Measurements from ENCODE around the gene TRMT1. TPM values are rescaled to one million over a fixed set of nuclear protein-coding genes. Genes with fewer than 3 reads are reported as not detected.
A peak's percentile ranks its signal among the peaks of the same experiment; 100 is the strongest.

The TRMT1 gene
- total and polyA plus RNA-seq, 2 of the 8 experiments (the other 6 are each of a cell fraction or from before 2014, with no cell fraction given) = 77.4 to 99.3 TPM

DNA sequence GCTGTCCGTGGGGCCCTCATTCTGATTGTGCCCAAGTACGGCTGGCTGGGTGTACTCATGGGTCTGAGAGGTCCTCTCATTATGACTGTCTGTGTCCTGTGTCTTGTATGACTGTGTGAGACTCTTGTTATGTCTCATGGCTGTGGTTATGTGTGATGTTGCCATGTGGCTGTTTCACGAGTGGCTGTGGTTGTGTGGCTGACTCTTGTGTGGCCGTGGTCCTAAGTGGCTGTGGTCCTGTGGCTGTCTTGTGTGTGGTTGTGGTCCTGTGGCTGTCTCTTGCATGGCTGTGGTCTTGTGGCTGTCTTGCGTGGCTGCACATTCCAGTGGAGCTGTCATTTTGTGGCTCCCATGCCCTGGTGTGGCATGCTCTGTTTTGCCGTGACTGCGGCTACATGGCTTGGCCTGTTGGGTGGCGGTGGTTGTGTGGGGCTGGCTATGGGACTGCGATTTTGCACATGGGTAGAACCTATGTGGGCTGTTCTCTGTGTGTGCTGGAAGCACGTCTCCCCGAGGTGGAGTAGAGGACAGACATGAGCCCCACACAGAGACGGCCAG is 16.4 kb downstream of the TRMT1 start:
- Histone ChIP-seq H3K27me3 (replicated peaks in 1 of 4; ENCODE audit: control insufficient read depth in 3 of 4, extremely low read depth in 1 of 4, insufficient read depth in 3 of 4, low read length in 3 of 4) (peaks cover 31 to 72% (median 61%) of the 10 kb centered on the region in 4 experiments), H2BK120ac (replicated peaks; ENCODE audit: low read depth, low read length) (no peak overlapping the region)

More for the DNA sequence above, 16.4 kb downstream of the TRMT1 start:
- WGBS, 2 experiments (ENCODE audit: extremely low coverage in 1 of 2, insufficient coverage in 1 of 2, insufficient read length in 1 of 2, insufficient replicate concordance in 2 of 2, low coverage in 1 of 2, low lambda C conversion rate in 2 of 2, missing lambda C conversion rate in 1 of 2) = 88% methylated on average over 12 of the region's 12 CpGs; no CpG with 5 or more reads in 1 of the 2 experiments
- Histone ChIP-seq H3K9me3 (ENCODE audit: insufficient read depth in 2 of 2, low read depth in 1 of 2, low read length in 1 of 2) (no peaks in the 10 kb centered on the region), H2AFZ (ENCODE audit: low read length) (no peak overlapping the region), H3K4me1 (replicated peaks in 1 of 4; ENCODE audit: control insufficient read depth in 3 of 4, insufficient read depth in 4 of 4, low read length in 3 of 4) (peaks cover 0 to 28% (median 12%) of the 10 kb centered on the region in 4 experiments; a peak in 5 of 7 replicates), H2BK5ac (ENCODE audit: low read depth, low read length) (0 out of 2 replicates have a peak overlapping the region, but pooled peaks have one; percentile 24), H3K27ac (ENCODE audit: low read depth, low read length) (no peak overlapping the region), H3K79me1 (ENCODE audit: low read depth, low read length) (no peaks in the 10 kb centered on the region), H3K23me2 (ENCODE audit: low read depth, low read length) (peaks cover 8% of the 10 kb centered on the region; the same call in 1 of the 2 replicates), H3K4me3 (ENCODE audit: extremely low read depth in 1 of 4, insufficient read depth in 2 of 4, low read depth in 3 of 4, low read length in 4 of 4) (no peak overlapping the region), H3K4ac (replicated peaks; ENCODE audit: insufficient read length, low read depth, low read length) (no peak overlapping the region), H2AK5ac (ENCODE audit: low read depth, low read length) (peak overlapping the region; percentile 88; the same call in 1 of the 2 replicates), H3K18ac (ENCODE audit: extremely low read depth, low read length) (no peak overlapping the region), H2BK20ac (ENCODE audit: low read length) (peak overlapping the region; percentile 61; the same call in 1 of the 2 replicates), H4K20me1 (replicated peaks in 1 of 2; ENCODE audit: control insufficient read depth in 1 of 2, insufficient read depth in 2 of 2, low read length in 2 of 2) (peaks cover 2 to 16% of the 10 kb centered on the region in 2 experiments), H2BK15ac (ENCODE audit: low read length) (peak overlapping the region; percentile 81; the same call in 1 of the 2 replicates), H3K56ac (replicated peaks; ENCODE audit: insufficient read length, low read depth, low read length) (peak overlapping the region; percentile 10), H3K23ac (ENCODE audit: insufficient read length) (no peak overlapping the region), H3K36me3 (ENCODE audit: control insufficient read depth in 2 of 4, insufficient read depth in 4 of 4, low read length in 3 of 4) (no peaks in the 10 kb centered on the region), H3K14ac (ENCODE audit: insufficient read length) (no peak overlapping the region), H3K4me2 (ENCODE audit: insufficient read depth in 1 of 2, low read depth in 2 of 2, low read length in 2 of 2) (peak overlapping the region in 1 of 2 experiments; percentile 85; a peak in 1 of 4 replicates), H4K8ac (ENCODE audit: extremely low read depth, insufficient read depth, low read length) (no peak overlapping the region), H2BK12ac (ENCODE audit: low read depth, low read length) (peak overlapping the region; percentile 60; the same call in 1 of the 2 replicates), H3K79me2 (ENCODE audit: control insufficient read depth in 1 of 2, insufficient read depth in 2 of 2, low read length in 2 of 2) (no peaks in the 10 kb centered on the region), H3K9ac (replicated peaks in 1 of 4; ENCODE audit: extremely low read depth in 1 of 4, low read depth in 3 of 4, low read length in 3 of 4) (no peak overlapping the region), H4K91ac (replicated peaks; ENCODE audit: insufficient read length, low read length) (peak overlapping the region; percentile 25), H4K5ac (ENCODE audit: insufficient read length, low read depth, low read length) (no peak overlapping the region)
- ChIA-PET POLR2A (ENCODE audit: partially characterized antibody) (interaction anchor here (1.3 to 11.6 kb wide), 5 partner anchors 14 to 115 kb away, joined by 4 to 141 read pairs (median 8); partner anchors contain the start of genes IER2, NACC1, STX10 and TRMT1), CTCF (ENCODE audit: partially characterized antibody) (interaction anchor here (0.7 to 2.9 kb wide), 8 partner anchors 42 to 137 kb away, joined by 3 to 16 read pairs (median 6); no protein-coding TSS in a partner anchor)
- TF ChIP-seq RXRA (IDR thresholded peaks at IDR 0.05; ENCODE audit: insufficient read depth, low read depth, low read length) = no peak
- no peak for TF ChIP-seq TCF12 (IDR thresholded peaks at IDR 0.05; ENCODE audit: low read depth, low read length)
- TF ChIP-seq GABPA (IDR thresholded peaks at IDR 0.05; ENCODE audit: borderline replicate concordance, insufficient read depth, low read length) = no peak
- TF ChIP-seq FOSL1 (IDR thresholded peaks at IDR 0.05; ENCODE audit: insufficient read depth, low read depth, low read length) = peak; percentile 81; the same call in 1 of the 2 replicates
- TF ChIP-seq, protein P1, sequence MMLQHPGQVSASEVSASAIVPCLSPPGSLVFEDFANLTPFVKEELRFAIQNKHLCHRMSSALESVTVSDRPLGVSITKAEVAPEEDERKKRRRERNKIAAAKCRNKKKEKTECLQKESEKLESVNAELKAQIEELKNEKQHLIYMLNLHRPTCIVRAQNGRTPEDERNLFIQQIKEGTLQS (IDR thresholded peaks at IDR 0.05; ENCODE audit: insufficient read depth, low read depth, low read length) = no peak
- peak; percentile 98 for TF ChIP-seq EGR1 (IDR thresholded peaks at IDR 0.05; ENCODE audit: borderline replicate concordance, low read depth, low read length)
- DNase-seq (ENCODE audit: low read depth in 1 of 2, low spot score in 2 of 2) (no peak), FAIRE-seq (no peak)

All from H1 (cell line).